Ectodermal cell (in vitro differentiated cells): ENCODE data around the gene TMEM178B.

Source experiments
- H3K27ac ChIP-seq: 2 replicates; pipeline ENCODE4 v1.7.0; 2013; ENCODE audit warnings: mild to moderate bottlenecking, low read depth, low read length; ENCODE audit not compliant: insufficient read depth, poor library complexity, severe bottlenecking
- H3K27me3 ChIP-seq: 2 replicates; pipeline ENCODE4 v1.7.0; 2013; ENCODE audit warnings: mild to moderate bottlenecking, low read length; ENCODE audit not compliant: insufficient read depth, control insufficient read depth, poor library complexity, severe bottlenecking
- H3K36me3 ChIP-seq: one replicate; pipeline ENCODE4 v1.7.0; 2013; ENCODE audit warnings: low read length; ENCODE audit not compliant: control insufficient read depth, insufficient read depth
- H3K4me1 ChIP-seq: one replicate; pipeline ENCODE4 v1.7.0; 2013; ENCODE audit warnings: low read length; ENCODE audit not compliant: control insufficient read depth, insufficient read depth
- H3K4me3 ChIP-seq: 2 replicates; pipeline ENCODE4 v1.7.0; 2013; ENCODE audit warnings: low read depth, low read length, control low read depth; ENCODE audit not compliant: insufficient read depth
- H3K9me3 ChIP-seq: 2 replicates; pipeline ENCODE4 v1.7.0; 2013; ENCODE audit warnings: mild to moderate bottlenecking, low read length, moderate library complexity; ENCODE audit not compliant: control insufficient read depth
- WGBS, 2 experiments: methylation state at CpG; one replicate each; pipeline ENCODE4 v1.1.7; 2013; ENCODE audit warnings: missing lambda C conversion rate in 2 of 2; 5-methylcytosine and 5-hydroxymethylcytosine counted together

Gene TMEM178B

GRCh38 chr7:141408440-141408839, 334.6 kb downstream of the TMEM178B start:
- 40 to 48% methylated on average over 3 of the region's 3 CpGs for WGBS, 2 experiments
- Histone ChIP-seq H3K36me3 (no peaks in the 10 kb centered on the region), H3K27me3 (no peaks in the 10 kb centered on the region), H3K4me1 (peaks cover 30% of the 10 kb centered on the region), H3K27ac (no peak overlapping the region), H3K4me3 (no peak overlapping the region), H3K9me3 (no peaks in the 10 kb centered on the region)

GRCh38 chr7:141409219-141409618, 335.4 kb downstream of the TMEM178B start:
- 67% methylated on average over 1 of the region's 1 CpG; no CpG with 5 or more reads in 1 of the 2 experiments for WGBS, 2 experiments
- peaks cover 30% of the 10 kb centered on the region for H3K4me1 ChIP-seq
- H3K4me3 ChIP-seq, result no peak overlapping the region

DNA sequence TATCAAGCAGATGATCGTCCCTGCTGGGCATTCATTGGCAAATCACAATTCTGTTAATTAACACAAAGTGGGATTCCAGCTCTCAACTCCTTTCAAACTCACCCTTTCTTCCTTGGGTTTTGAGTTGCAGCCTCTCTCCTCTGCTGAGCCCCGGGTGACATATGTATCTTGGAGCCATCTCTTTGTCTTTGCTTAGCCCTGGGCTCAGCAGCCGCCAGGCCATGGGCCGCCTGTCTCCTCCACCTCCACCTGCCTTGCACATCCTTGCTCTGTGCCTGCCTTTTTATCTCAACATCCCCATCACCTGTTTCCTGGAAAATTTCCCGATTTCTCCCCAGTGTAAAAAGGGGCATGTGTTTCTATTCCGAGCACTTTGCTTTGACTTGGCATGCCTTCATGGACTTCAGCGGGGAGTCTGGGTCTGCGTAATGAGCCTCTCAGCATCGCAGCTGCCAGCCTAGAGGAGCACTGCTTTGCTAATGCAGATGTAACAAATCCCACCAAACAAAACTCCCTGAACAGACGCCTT, 336.0 kb downstream of the TMEM178B start:
- 3% methylated on average over 10 of the region's 10 CpGs for WGBS, 2 experiments
- H3K4me3 ChIP-seq, result no peak overlapping the region
- H3K36me3 ChIP-seq, result no peaks in the 10 kb centered on the region

More at GRCh38 chr7:141409219-141409618, 335.4 kb downstream of the TMEM178B start:
- no peaks in the 10 kb centered on the region for H3K27me3 ChIP-seq
- no peaks in the 10 kb centered on the region for H3K9me3 ChIP-seq
- no peaks in the 10 kb centered on the region for H3K36me3 ChIP-seq
- no peak overlapping the region for H3K27ac ChIP-seq

DNA sequence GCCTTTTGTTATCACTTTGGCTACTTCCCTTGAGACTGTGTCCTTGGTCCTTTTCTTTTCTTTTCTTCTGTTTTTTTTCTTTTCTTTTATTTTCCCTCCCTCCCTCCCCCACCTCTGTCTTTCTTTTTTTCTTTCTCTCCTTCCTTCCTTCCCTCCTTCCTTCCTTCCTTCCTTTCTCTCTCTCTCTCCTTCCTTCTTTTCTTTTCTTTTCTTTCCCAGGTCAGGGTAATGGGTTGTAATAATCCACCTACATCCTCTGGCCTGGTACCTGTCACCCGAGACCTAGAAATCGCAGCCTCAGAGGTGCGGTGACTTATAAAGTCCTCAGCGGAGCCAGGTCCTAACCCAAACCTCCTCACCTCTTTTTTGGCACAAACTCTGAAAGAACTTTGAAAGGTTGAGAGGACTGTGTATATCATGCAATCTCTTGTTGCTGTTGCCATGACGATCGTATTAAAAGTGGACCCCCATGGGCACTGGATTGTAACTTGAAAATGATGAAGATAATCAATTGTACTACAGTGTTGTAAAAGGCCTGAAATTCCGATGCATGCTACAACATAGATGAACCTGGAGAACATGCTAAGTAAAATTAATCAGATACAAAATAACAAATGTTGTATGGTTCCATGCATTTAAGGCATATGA, 336.6 kb downstream of the TMEM178B start:
- 73 to 79% methylated on average over 6 to 7 of the region's 7 CpGs for WGBS, 2 experiments
- Histone ChIP-seq H3K4me1 (peaks cover 30% of the 10 kb centered on the region), H3K36me3 (no peaks in the 10 kb centered on the region), H3K9me3 (no peaks in the 10 kb centered on the region), H3K27me3 (no peaks in the 10 kb centered on the region), H3K4me3 (no peak overlapping the region), H3K27ac (peak overlapping the region; percentile 40)

More for the DNA sequence above, 336.0 kb downstream of the TMEM178B start:
- H3K27ac ChIP-seq, result peak overlapping the region; percentile 40
- no peaks in the 10 kb centered on the region for H3K9me3 ChIP-seq
- peaks cover 30% of the 10 kb centered on the region for H3K4me1 ChIP-seq
- no peaks in the 10 kb centered on the region for H3K27me3 ChIP-seq

DNA sequence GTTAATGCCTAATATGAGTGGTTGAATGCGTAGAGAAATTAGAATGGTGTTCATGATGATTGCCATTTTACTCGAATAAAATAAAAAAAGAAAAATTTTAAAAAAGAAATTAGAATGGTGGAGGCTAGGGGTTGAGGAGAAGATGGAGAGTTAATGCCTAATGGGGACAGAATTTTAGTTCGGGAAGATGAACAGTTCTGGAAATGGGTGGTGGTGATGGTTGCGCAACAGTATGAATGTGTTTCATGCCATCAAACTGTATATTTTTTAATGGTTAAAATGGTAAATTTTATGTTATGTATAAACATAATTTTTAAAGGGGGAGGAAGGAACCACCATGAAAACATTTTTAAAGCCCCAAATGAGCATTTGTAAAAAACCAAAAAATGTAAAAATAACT, 337.3 kb downstream of the TMEM178B start:
- Histone ChIP-seq H3K27me3 (no peaks in the 10 kb centered on the region), H3K9me3 (no peaks in the 10 kb centered on the region), H3K4me3 (no peak overlapping the region), H3K27ac (no peak overlapping the region), H3K36me3 (no peaks in the 10 kb centered on the region), H3K4me1 (peaks cover 30% of the 10 kb centered on the region)
- 95 to 96% methylated on average over 4 of the region's 4 CpGs for WGBS, 2 experiments

DNA sequence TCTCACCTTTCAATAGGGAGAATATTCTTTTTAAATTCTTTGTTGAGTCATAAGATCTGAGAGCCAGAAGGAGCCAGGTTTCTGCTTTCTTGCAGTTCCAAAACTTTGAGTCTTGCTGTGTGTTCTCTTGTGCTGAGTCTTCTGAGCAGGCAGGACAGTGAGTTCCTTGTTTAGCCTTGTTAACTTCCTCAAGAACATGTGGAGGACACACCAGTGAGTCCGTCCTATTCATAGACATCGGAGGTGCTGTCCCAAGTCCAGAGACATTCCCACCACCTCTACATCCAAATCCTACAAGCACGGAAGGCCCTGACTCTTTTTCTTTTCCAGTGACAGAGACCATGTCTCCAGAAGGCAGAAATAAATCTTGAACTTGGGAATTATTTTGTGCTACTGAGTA, 342.1 kb downstream of the TMEM178B start:
- H3K4me1 ChIP-seq, result peaks cover 8% of the 10 kb centered on the region
- WGBS, 2 experiments, result 88 to 94% methylated on average over 3 of the region's 3 CpGs
- H3K27me3 ChIP-seq, result no peaks in the 10 kb centered on the region
- no peak overlapping the region for H3K27ac ChIP-seq
- H3K9me3 ChIP-seq, result no peaks in the 10 kb centered on the region
- no peak overlapping the region for H3K4me3 ChIP-seq
- H3K36me3 ChIP-seq, result no peaks in the 10 kb centered on the region

DNA sequence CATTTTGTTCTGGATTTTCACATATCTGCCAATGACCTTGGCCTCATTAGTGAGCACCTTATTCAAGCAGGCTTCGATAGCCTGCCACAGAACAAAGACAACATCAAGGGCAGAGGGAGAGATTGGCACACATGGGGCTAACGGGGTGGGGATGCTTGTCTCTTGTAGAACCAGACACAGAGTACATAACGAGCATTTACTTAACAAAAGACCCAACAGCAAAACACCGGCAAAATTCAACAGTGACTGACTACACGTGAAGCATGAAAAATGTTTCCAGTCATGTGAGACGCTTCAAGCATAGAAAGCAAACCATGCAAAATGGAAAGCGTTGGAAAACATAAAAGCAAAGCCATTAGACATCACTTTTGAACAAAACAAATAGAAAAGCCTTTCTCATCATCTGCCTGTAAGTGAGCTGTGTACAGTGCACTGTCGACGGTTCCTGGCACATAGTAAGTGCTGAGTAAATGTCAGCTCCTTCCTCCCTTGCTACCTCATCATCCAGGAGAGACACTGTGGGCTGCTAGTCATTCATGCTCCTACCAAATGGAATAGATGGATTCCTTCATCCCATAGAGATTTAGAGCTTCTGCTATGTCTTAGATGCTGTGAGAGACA, 342.9 kb downstream of the TMEM178B start:
- no peak overlapping the region for H3K4me3 ChIP-seq
- H3K36me3 ChIP-seq, result no peaks in the 10 kb centered on the region
- H3K27ac ChIP-seq, result no peak overlapping the region
- no peaks in the 10 kb centered on the region for H3K9me3 ChIP-seq
- no peaks in the 10 kb centered on the region for H3K27me3 ChIP-seq
- peaks cover 4% of the 10 kb centered on the region for H3K4me1 ChIP-seq
- 93 to 95% methylated on average over 9 of the region's 9 CpGs for WGBS, 2 experiments

DNA sequence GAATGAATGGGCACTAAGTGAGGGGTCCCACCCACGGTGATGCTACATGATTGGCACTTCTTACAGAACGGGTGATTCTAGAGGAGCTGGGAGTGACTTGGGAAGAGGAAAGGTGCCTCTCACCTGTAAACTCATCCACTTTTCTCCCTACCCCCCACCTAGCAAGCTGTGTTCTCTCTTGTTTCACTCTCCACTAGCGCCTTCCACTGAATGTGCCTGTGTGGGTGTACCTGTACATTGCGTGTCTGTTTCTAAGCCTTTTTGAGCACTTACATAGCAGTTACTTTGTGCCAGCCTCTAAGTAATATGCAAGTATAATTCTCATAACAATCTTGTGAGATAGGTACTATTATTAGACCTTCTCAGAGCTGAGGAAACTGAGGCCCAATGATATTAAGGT, 343.6 kb downstream of the TMEM178B start:
- WGBS, 2 experiments, result 93 to 96% methylated on average over 4 of the region's 4 CpGs
- no peaks in the 10 kb centered on the region for H3K4me1 ChIP-seq
- H3K36me3 ChIP-seq, result no peaks in the 10 kb centered on the region
- no peaks in the 10 kb centered on the region for H3K9me3 ChIP-seq
- H3K27ac ChIP-seq, result no peak overlapping the region
- no peak overlapping the region for H3K4me3 ChIP-seq
- H3K27me3 ChIP-seq, result no peaks in the 10 kb centered on the region

DNA sequence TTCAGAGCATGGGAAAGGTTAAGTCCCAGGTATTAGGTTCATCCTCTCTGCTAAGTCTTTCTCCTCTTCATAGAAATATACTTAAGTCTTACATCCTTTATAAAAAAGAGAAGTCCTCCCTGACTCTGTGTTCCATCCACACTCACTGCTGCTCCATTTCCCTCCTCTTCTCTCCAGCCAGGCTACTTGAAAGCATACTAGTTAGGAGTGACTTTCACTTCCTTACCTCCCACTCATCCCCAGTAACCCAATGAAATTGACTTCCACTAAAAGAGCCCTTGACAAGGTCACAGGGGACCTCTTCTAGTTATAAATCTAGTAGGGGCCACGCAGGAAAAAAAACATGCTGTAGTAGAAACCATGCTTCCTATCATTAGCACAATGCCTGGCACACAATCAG, 344.2 kb downstream of the TMEM178B start:
- H3K4me1 ChIP-seq, result no peaks in the 10 kb centered on the region
- H3K27ac ChIP-seq, result no peak overlapping the region
- H3K36me3 ChIP-seq, result no peaks in the 10 kb centered on the region
- H3K27me3 ChIP-seq, result no peaks in the 10 kb centered on the region
- no peaks in the 10 kb centered on the region for H3K9me3 ChIP-seq
- WGBS, 2 experiments, result 80 to 100% methylated on average over 1 of the region's 1 CpG
- no peak overlapping the region for H3K4me3 ChIP-seq

- 91 to 92% methylated on average over 2 of the region's 2 CpGs for WGBS, 2 experiments
- Histone ChIP-seq H3K4me1 (no peaks in the 10 kb centered on the region), H3K9me3 (no peaks in the 10 kb centered on the region), H3K27me3 (no peaks in the 10 kb centered on the region), H3K27ac (no peak overlapping the region), H3K36me3 (no peaks in the 10 kb centered on the region), H3K4me3 (no peak overlapping the region)
These were observed 347.4 kb downstream of the TMEM178B start for GRCh38 chr7:141421306-141421705.
